Dendritic cell treated with granulocyte-macrophage colony-stimulating factor and Interleukin-4, amounts not matched to agents 40 ng/mL and 50 ng/mL, for 4 days (primary cell): Measurements from ENCODE around the gene SH2B3.

Experiments used
- H3K27ac Mint-ChIP-seq: one replicate; pipeline ENCODE4 v1.8.0; 2022; ENCODE audit warnings: mild to moderate bottlenecking, mixed read lengths
- H3K27me3 Mint-ChIP-seq: one replicate; pipeline ENCODE4 v1.8.0; 2022; ENCODE audit warnings: mild to moderate bottlenecking, mixed read lengths
- H3K36me3 Mint-ChIP-seq: one replicate; pipeline ENCODE4 v1.8.0; 2022; ENCODE audit warnings: low read depth, mixed read lengths
- H3K4me1 Mint-ChIP-seq: one replicate; pipeline ENCODE4 v1.8.0; 2022; ENCODE audit warnings: low read depth, mixed read lengths
- H3K4me3 Mint-ChIP-seq: one replicate; pipeline ENCODE4 v1.8.0; 2022; ENCODE audit warnings: mild to moderate bottlenecking, moderate library complexity, mixed read lengths
- H3K9me3 Mint-ChIP-seq: one replicate; pipeline ENCODE4 v1.8.0; 2022; ENCODE audit warnings: mixed read lengths
- intact Hi-C: fragments of 100-400 bp; cut with micrococcal nuclease; formaldehyde crosslinking; loops from one replicate; pipeline ENCODE4 v1.15.0; 2022

SH2B3 gene

GRCh38 chr12:111405859-111406473 is at the start of gene SH2B3:
TSS of gene SH2B3 (plus strand) at chr12:111405923. CDS start at chr12:111418146, 12,223 bp downstream.
- Mint-ChIP-seq H3K4me1 (peaks cover 64% of the 10 kb centered on the region), H3K9me3 (no peaks in the 10 kb centered on the region), H3K36me3 (peaks cover 50% of the 10 kb centered on the region), H3K27me3 (no peaks in the 10 kb centered on the region), H3K4me3 (peak within 1 kb of the TSS; percentile 91), H3K27ac (peak within 1 kb of the TSS; percentile 93)
- intact Hi-C loops: no loop called here

- peaks cover 8% of the 10 kb centered on the region for H3K27me3 Mint-ChIP-seq
- intact Hi-C loops: no loop called here
- no peaks in the 10 kb centered on the region for H3K9me3 Mint-ChIP-seq
- peaks cover 44% of the 10 kb centered on the region for H3K4me1 Mint-ChIP-seq
- peak overlapping the region; percentile 77 for H3K27ac Mint-ChIP-seq
- H3K4me3 Mint-ChIP-seq: no peak overlapping the region
- H3K36me3 Mint-ChIP-seq: peaks cover 40% of the 10 kb centered on the region
Measured at GRCh38 chr12:111359231-111359913, 46.4 kb upstream of the SH2B3 start.

GRCh38 chr12:111359914-111360276 is 45.8 kb upstream of the SH2B3 start:
- intact Hi-C loops: loop anchor here (2.0 kb wide), 1 partner anchor 27 kb away; no protein-coding TSS in a partner anchor
- no peak overlapping the region for H3K4me3 Mint-ChIP-seq
- peaks cover 45% of the 10 kb centered on the region for H3K36me3 Mint-ChIP-seq
- peaks cover 8% of the 10 kb centered on the region for H3K27me3 Mint-ChIP-seq
- no peaks in the 10 kb centered on the region for H3K9me3 Mint-ChIP-seq
- H3K27ac Mint-ChIP-seq: peak overlapping the region; percentile 77
- H3K4me1 Mint-ChIP-seq: peaks cover 46% of the 10 kb centered on the region

GRCh38 chr12:111360325-111360930 is 45.3 kb upstream of the SH2B3 start:
- intact Hi-C loops: loop anchor here (2.0 kb wide), 1 partner anchor 28 kb away; no protein-coding TSS in a partner anchor
- H3K36me3 Mint-ChIP-seq: peaks cover 51% of the 10 kb centered on the region
- H3K4me1 Mint-ChIP-seq: peaks cover 46% of the 10 kb centered on the region
- peaks cover 8% of the 10 kb centered on the region for H3K27me3 Mint-ChIP-seq
- no peaks in the 10 kb centered on the region for H3K9me3 Mint-ChIP-seq
- peak overlapping the region; percentile 77 for H3K27ac Mint-ChIP-seq
- no peak overlapping the region for H3K4me3 Mint-ChIP-seq

GRCh38 chr12:111361073-111361716 is 44.5 kb upstream of the SH2B3 start:
- intact Hi-C loops: loop anchor here (2.0 kb wide), 1 partner anchor 28 kb away; no protein-coding TSS in a partner anchor
- Mint-ChIP-seq H3K36me3 (peaks cover 58% of the 10 kb centered on the region), H3K4me3 (no peak overlapping the region), H3K27me3 (peaks cover 8% of the 10 kb centered on the region), H3K27ac (peak overlapping the region; percentile 77), H3K4me1 (peaks cover 52% of the 10 kb centered on the region), H3K9me3 (no peaks in the 10 kb centered on the region)

- Mint-ChIP-seq H3K4me3 (no peak overlapping the region), H3K9me3 (no peaks in the 10 kb centered on the region), H3K27me3 (peaks cover 8% of the 10 kb centered on the region), H3K4me1 (peaks cover 59% of the 10 kb centered on the region), H3K27ac (peak overlapping the region; percentile 77), H3K36me3 (peaks cover 66% of the 10 kb centered on the region)
- intact Hi-C loops: loop anchor here (2.0 kb wide), 1 partner anchor 29 kb away; no protein-coding TSS in a partner anchor
Measured at GRCh38 chr12:111361717-111362576, 43.8 kb upstream of the SH2B3 start.

- peaks cover 69% of the 10 kb centered on the region for H3K4me1 Mint-ChIP-seq
- no peak overlapping the region for H3K4me3 Mint-ChIP-seq
- H3K9me3 Mint-ChIP-seq: no peaks in the 10 kb centered on the region
- no peak overlapping the region for H3K27ac Mint-ChIP-seq
- peaks cover 8% of the 10 kb centered on the region for H3K27me3 Mint-ChIP-seq
- intact Hi-C loops: no loop called here
- H3K36me3 Mint-ChIP-seq: peaks cover 69% of the 10 kb centered on the region
Measured at GRCh38 chr12:111362687-111363475, 42.8 kb upstream of the SH2B3 start.

GRCh38 chr12:111363578-111363977 is 42.1 kb upstream of the SH2B3 start:
- H3K4me1 Mint-ChIP-seq: peaks cover 73% of the 10 kb centered on the region
- H3K36me3 Mint-ChIP-seq: peaks cover 69% of the 10 kb centered on the region
- intact Hi-C loops: no loop called here
- no peak overlapping the region for H3K4me3 Mint-ChIP-seq
- H3K9me3 Mint-ChIP-seq: no peaks in the 10 kb centered on the region
- H3K27me3 Mint-ChIP-seq: peaks cover 8% of the 10 kb centered on the region
- H3K27ac Mint-ChIP-seq: no peak overlapping the region

- H3K36me3 Mint-ChIP-seq: peaks cover 62% of the 10 kb centered on the region
- no peak overlapping the region for H3K4me3 Mint-ChIP-seq
- intact Hi-C loops: no loop called here
- H3K9me3 Mint-ChIP-seq: no peaks in the 10 kb centered on the region
- H3K4me1 Mint-ChIP-seq: peaks cover 63% of the 10 kb centered on the region
- peak overlapping the region; percentile 84 for H3K27ac Mint-ChIP-seq
- peaks cover 6% of the 10 kb centered on the region for H3K27me3 Mint-ChIP-seq
Measured at GRCh38 chr12:111366075-111366474, 39.6 kb upstream of the SH2B3 start.

GRCh38 chr12:111366583-111366982 is 39.1 kb upstream of the SH2B3 start:
- peak overlapping the region; percentile 84 for H3K27ac Mint-ChIP-seq
- peaks cover 57% of the 10 kb centered on the region for H3K36me3 Mint-ChIP-seq
- intact Hi-C loops: no loop called here
- H3K9me3 Mint-ChIP-seq: no peaks in the 10 kb centered on the region
- peaks cover 63% of the 10 kb centered on the region for H3K4me1 Mint-ChIP-seq
- H3K4me3 Mint-ChIP-seq: no peak overlapping the region
- peaks cover 3% of the 10 kb centered on the region for H3K27me3 Mint-ChIP-seq

GRCh38 chr12:111367661-111368221 is 38.0 kb upstream of the SH2B3 start:
- Mint-ChIP-seq H3K9me3 (no peaks in the 10 kb centered on the region), H3K36me3 (peaks cover 51% of the 10 kb centered on the region), H3K27ac (peak overlapping the region; percentile 84), H3K4me3 (peak overlapping the region; percentile 78), H3K27me3 (no peaks in the 10 kb centered on the region), H3K4me1 (peaks cover 63% of the 10 kb centered on the region)
- intact Hi-C loops: no loop called here

- intact Hi-C loops: no loop called here
- peaks cover 6% of the 10 kb centered on the region for H3K9me3 Mint-ChIP-seq
- peak overlapping the region; percentile 84 for H3K27ac Mint-ChIP-seq
- H3K4me3 Mint-ChIP-seq: peak overlapping the region; percentile 78
- no peaks in the 10 kb centered on the region for H3K27me3 Mint-ChIP-seq
- peaks cover 51% of the 10 kb centered on the region for H3K36me3 Mint-ChIP-seq
- H3K4me1 Mint-ChIP-seq: peaks cover 63% of the 10 kb centered on the region
Measured at GRCh38 chr12:111368291-111368787, 37.4 kb upstream of the SH2B3 start.
